ENCODE measurements around the gene CTDNEP1.

CTDNEP1 gene

DNA sequence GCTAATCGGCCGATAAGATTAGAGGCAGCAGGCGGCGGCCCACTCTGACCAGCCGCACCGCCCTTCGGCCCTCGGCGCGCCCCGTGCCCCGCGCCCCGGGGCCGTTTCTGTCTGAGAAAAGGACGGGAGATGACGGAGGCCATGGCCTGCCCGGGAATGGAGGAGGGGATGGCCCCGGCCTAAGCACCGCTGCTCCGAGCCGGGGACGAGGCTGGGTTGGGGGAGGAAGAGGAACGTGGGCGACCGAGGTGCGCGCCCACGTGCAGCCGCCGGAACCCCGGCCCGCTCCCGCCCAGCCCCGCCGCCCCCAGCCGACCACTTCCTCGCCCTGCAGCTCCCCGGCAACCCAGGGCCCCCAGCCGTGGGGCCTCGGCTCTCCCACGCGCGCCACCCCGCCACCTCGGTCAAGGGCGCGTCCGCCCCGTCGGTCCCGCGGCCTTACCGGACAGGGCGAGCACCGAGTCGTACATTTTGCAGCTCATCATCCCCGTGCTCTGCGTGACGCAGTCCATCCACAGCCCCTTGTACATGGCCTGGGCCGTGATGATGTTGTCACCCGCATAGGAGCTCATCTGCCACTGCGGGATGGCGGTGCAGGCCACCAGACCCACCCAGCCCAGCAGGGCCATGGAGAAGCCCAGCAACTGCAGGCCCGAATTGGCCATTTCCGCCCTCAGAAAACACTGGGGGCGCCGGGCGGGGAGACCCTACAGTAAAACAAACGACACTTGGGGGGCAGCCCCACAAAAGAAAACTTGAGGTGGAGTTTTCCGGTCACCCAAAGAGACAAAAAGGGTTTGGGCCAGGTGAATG lies 10.1 kb upstream of the CTDNEP1 start:
- in situ Hi-C loops (cut with HindIII; ENCODE audit: low sequenced_read_pairs) = no loop called here
- TF ChIP-seq, protein P1, sequence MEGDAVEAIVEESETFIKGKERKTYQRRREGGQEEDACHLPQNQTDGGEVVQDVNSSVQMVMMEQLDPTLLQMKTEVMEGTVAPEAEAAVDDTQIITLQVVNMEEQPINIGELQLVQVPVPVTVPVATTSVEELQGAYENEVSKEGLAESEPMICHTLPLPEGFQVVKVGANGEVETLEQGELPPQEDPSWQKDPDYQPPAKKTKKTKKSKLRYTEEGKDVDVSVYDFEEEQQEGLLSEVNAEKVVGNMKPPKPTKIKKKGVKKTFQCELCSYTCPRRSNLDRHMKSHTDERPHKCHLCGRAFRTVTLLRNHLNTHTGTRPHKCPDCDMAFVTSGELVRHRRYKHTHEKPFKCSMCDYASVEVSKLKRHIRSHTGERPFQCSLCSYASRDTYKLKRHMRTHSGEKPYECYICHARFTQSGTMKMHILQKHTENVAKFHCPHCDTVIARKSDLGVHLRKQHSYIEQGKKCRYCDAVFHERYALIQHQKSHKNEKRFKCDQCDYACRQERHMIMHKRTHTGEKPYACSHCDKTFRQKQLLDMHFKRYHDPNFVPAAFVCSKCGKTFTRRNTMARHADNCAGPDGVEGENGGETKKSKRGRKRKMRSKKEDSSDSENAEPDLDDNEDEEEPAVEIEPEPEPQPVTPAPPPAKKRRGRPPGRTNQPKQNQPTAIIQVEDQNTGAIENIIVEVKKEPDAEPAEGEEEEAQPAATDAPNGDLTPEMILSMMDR (IDR thresholded peaks at IDR 0.05; ENCODE audit: low read depth, low read length) = no peak
- DNase-seq (ENCODE audit: low read depth, low spot score) = no peak
- peak overlapping the region; percentile 27 for H3K4me3 ChIP-seq (ENCODE audit: low read depth, low read length)

DNA sequence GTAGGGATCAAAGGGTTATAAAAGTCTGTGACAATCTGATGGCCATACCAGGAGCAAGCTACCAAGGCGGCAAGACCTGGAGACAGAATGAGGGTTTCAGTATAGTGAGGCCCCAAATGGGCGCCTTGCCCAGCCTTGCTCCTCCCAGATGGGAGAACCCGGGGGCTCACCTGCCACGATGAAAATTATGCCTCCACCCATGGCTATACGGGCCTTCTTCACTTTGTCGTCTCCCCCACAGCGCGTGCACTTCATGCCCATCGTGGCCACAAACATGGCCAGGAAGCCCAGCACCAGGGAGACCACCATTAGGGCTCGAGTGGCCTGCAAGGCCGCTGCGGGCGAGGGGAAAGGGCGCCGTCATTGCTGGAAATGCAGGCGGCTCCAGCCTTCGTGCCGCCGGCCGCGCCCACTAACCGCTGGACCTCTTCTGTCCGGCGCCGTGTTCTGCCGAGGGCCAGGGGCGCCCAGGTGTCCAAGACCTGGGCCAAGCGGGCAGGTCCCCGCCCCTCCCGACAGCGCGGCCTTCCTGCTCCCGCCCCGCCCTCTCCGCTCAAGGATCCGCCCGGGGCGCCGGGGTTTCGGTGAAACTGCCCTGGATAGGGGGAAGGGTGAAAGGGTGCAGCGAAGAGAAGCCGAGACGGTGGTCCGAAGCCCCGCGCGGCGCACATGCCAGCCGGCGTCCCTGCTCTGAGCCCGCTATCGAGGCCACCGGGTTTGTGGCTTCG lies 9.3 kb upstream of the CTDNEP1 start:
- peak overlapping the region; percentile 27 for H3K4me3 ChIP-seq (ENCODE audit: low read depth, low read length)
- no peak for DNase-seq (ENCODE audit: low read depth, low spot score)
- in situ Hi-C loops (cut with HindIII; ENCODE audit: low sequenced_read_pairs) = no loop called here
- TF ChIP-seq, protein P1 (IDR thresholded peaks at IDR 0.05; ENCODE audit: low read depth, low read length) = no peak

DNA sequence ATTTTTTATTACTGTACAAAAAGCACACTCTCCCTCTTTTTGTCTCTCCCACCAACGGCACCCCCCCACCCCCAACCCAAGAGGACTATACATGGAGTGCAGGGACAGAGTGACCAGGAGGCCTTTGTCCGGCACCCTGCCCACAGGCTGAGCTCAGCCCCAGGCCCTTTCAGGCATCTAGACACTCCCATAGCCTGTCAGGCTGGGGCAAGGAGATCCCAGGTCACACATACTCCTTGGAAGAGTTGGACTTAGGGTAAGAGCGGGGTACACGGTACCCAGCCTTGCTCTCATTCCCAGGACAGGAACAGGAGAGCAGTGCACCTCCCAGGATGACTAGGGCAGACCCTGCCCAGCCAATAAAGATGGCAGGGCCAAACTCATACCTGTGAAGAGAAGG lies 8.6 kb upstream of the CTDNEP1 start:
- DNase-seq (ENCODE audit: low read depth, low spot score) = no peak
- no peak overlapping the region for H3K4me3 ChIP-seq (ENCODE audit: low read depth, low read length)
- in situ Hi-C loops (cut with HindIII; ENCODE audit: low sequenced_read_pairs) = no loop called here
- TF ChIP-seq, protein P1 (IDR thresholded peaks at IDR 0.05; ENCODE audit: low read depth, low read length) = no peak

DNA sequence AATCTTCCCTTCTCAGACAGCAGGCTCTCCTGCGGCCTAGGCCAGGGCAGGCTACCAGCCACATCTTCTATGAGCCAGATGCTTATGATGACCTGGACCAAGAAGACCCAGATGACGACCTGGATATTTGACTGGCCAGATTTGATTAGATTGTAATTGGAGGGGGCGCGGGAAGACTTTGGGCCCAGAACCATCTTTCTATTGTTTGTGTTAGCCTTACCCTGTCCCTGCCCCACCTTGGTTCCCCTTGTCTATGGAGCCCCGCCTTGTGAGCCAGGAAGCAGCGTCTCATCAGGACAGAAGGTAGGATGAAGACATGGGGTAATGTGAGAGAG lies 8.0 kb upstream of the CTDNEP1 start:
- in situ Hi-C loops (cut with HindIII; ENCODE audit: low sequenced_read_pairs) = no loop called here
- TF ChIP-seq, protein P1 (IDR thresholded peaks at IDR 0.05; ENCODE audit: low read depth, low read length) = no peak
- DNase-seq (ENCODE audit: low read depth, low spot score) = no peak
- no peak overlapping the region for H3K4me3 ChIP-seq (ENCODE audit: low read depth, low read length)

DNA sequence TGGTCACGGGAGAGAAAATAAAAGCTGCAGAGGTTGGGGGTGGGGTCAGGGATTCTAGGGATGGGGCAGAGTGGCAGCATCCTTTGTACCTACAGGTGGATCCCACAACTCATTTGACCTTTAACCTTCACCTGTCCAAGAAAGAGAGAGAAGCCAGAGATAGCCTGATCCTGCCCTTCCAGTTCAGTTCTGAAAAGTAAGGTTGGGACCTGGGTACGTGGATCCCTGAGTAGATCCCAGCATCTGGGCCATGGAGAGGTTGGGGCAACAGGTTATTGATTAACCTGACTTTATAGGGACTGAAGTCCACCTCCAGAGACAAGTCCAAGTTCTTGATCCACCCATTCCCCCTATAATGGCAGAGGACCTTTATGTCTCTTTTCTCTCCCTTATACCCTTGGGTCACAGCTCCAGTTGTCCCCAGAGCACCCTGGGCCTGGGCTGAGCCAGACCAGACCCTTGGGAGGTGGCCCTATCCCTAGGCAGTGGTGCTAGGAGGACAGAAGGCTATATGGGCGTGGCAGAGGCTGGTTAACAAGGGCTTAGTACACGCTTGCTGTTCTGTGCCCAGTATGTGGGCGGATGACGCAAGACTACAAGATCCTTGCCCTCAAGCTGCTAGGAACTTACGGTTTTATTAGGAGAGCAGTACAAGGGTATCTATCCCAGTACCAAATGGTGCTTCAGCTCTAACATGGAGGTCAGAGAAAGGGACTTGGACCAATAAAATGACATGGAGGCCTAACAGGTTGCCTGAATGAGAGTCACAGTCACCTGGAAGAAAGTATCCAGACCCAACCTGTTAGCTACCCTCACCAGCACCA lies 7.4 kb upstream of the CTDNEP1 start:
- in situ Hi-C loops (cut with HindIII; ENCODE audit: low sequenced_read_pairs) = no loop called here
- TF ChIP-seq, protein P1 (IDR thresholded peaks at IDR 0.05; ENCODE audit: low read depth, low read length) = no peak
- H3K4me3 ChIP-seq (ENCODE audit: low read depth, low read length) = no peak overlapping the region
- DNase-seq (ENCODE audit: low read depth, low spot score) = no peak

DNA sequence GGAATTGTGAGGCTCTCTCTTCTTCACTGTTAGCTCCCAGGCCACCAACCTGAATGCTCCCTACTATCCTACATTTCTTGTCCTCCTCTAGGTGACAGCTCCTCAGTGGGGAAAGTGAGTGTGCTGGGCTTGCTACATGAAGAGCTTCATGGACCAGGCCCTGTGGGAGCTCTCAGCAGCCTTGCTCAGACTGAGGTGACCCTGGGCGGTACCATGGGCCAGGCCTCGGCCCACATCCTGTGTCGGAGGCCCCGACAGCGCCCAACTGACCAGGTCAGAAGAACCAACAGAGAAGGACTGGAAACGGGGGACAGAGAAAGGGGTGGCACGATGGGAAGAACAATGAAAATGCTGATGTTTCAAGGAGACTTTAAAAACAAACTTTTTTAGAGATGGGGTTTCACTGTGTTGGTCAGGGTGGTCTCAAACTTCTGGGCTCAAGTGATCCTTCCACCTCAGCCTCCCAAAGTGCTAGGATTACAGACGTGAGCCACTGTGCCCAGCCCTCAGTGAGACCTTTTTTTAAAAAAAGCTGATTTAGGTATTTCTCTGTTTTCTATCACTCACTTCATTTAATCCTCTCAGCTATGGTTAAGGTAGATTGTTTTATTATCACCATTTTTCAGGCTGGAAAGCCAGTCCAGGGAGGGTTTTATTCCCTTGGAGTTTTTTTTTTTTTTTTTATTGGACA lies 5.4 kb upstream of the CTDNEP1 start:
- no peak for DNase-seq (ENCODE audit: low read depth, low spot score)
- in situ Hi-C loops (cut with HindIII; ENCODE audit: low sequenced_read_pairs) = no loop called here
- H3K4me3 ChIP-seq (ENCODE audit: low read depth, low read length) = no peak overlapping the region
- TF ChIP-seq, protein P1 (IDR thresholded peaks at IDR 0.05; ENCODE audit: low read depth, low read length) = no peak

All from astrocyte of the spinal cord (primary cell).